ENCODE data around the gene OSBPL8. TPM values are rescaled to one million over a fixed set of nuclear protein-coding genes. Genes with fewer than 3 reads are reported as not detected.

Gene OSBPL8
- total and polyA plus RNA-seq, 9 of the 15 experiments (the other 6 are each of a cell fraction or from before 2014, with no cell fraction given), result 17.4 to 82.7 (median 42.8) TPM

DNA sequence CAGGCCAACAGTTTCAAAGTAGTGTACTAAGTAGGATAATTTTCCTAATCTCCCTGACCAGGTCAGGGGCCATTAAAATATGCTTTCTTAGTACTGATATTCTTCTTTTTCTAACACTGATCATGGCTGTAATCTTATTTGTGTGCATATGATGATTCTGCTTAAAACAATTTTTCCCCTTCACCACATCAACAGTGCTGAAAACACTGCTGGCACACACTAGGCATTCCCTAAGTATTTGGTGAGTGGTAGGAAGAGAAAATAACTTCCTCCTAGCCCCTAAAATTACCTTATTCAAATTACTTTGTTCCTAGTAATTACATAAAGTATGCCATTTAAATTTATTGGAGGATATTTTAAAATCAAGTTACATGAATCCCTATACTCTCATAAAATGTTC, 161.5 kb downstream of the OSBPL8 start (continued):
- TF ChIP-seq, protein P1, sequence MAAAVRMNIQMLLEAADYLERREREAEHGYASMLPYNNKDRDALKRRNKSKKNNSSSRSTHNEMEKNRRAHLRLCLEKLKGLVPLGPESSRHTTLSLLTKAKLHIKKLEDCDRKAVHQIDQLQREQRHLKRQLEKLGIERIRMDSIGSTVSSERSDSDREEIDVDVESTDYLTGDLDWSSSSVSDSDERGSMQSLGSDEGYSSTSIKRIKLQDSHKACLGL (CRISPR knock-in tag; IDR thresholded peaks at IDR 0.05; ENCODE audit: borderline replicate concordance, poor library complexity, severe bottlenecking), result no peak
- TF ChIP-seq LCOR (CRISPR knock-in tag; IDR thresholded peaks at IDR 0.05), result no peak

DNA sequence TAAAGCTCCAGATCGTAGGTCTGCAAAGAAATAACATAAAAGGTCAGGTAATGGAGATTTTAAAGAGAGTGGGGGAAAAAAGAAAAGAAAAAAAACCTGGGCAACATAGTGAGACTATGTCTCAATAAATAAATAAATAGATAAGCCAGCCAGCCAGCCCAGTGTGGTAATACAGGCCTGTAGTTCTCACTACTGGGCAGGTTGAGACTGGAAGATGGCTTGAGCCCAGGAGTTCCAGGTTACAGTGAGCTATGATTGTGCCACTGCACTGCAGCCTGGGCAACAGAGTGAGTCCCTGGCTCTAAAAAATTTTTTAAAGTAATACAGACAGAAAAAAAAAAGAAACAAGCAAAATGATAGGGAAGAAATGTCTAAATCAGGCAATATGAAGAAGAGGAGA, 168.1 kb downstream of the OSBPL8 start:
- FAIRE-seq, result no peak
- Histone ChIP-seq H3K36me3 (ENCODE audit: control insufficient read depth, insufficient read depth, low read length) (peaks cover 53% of the 10 kb centered on the region), H3K9ac (ENCODE audit: insufficient read depth in 1 of 2, low read depth in 2 of 2, low read length in 2 of 2) (no peak overlapping the region), H3K4me2 (ENCODE audit: insufficient read depth, low read length) (no peak overlapping the region), H3K27me3 (ENCODE audit: control insufficient read depth in 2 of 2, insufficient read depth in 2 of 2, low read length in 2 of 2) (no peaks in the 10 kb centered on the region), H3K4me1 (replicated peaks in 1 of 2; ENCODE audit: control insufficient read depth in 2 of 2, insufficient read depth in 2 of 2, low read length in 2 of 2) (no peaks in the 10 kb centered on the region), H3K9me1 (ENCODE audit: control insufficient read depth, insufficient read depth, low read length) (no peaks in the 10 kb centered on the region), H3K4me3 (no peak overlapping the region), H4K20me1 (replicated peaks; ENCODE audit: control insufficient read depth, insufficient read depth, low read length) (no peaks in the 10 kb centered on the region), H3K27ac (ENCODE audit: extremely low read depth, low read depth, low read length) (no peak overlapping the region), H3K79me2 (ENCODE audit: control insufficient read depth, insufficient read depth, low read length) (no peaks in the 10 kb centered on the region), H2AFZ (ENCODE audit: low read depth, low read length) (no peak overlapping the region), H3K9me3 (replicated peaks; ENCODE audit: control insufficient read depth, insufficient read depth, low read depth, low read length) (no peaks in the 10 kb centered on the region)
- ChIA-PET CTCF (ENCODE audit: low intra/inter-chr PET ratio) (no interaction called here), POLR2A (no interaction called here)
- in situ Hi-C loops (cut with MboI), result no loop called here
- no peak for TF ChIP-seq ZNF77 (CRISPR knock-in tag; IDR thresholded peaks at IDR 0.05)
- TF ChIP-seq ZKSCAN1 (IDR thresholded peaks at IDR 0.05; ENCODE audit: low read depth, low read length), result no peak
- no peak for TF ChIP-seq EZH2 (IDR thresholded peaks at IDR 0.05; ENCODE audit: borderline replicate concordance, low read depth, low read length)
- TF ChIP-seq, protein P2, sequence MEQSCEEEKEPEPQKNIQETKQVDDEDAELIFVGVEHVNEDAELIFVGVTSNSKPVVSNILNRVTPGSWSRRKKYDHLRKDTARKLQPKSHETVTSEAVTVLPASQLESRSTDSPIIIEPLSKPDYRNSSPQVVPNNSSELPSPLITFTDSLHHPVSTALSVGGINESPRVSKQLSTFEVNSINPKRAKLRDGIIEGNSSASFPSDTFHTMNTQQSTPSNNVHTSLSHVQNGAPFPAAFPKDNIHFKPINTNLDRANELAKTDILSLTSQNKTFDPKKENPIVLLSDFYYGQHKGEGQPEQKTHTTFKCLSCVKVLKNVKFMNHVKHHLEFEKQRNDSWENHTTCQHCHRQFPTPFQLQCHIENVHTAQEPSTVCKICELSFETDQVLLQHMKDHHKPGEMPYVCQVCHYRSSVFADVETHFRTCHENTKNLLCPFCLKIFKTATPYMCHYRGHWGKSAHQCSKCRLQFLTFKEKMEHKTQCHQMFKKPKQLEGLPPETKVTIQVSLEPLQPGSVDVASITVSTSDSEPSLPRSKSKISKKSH (CRISPR knock-in tag; IDR thresholded peaks at IDR 0.05), result no peak
- no peak for TF ChIP-seq NFYB (IDR thresholded peaks at IDR 0.05; ENCODE audit: extremely low read depth, insufficient read length)
- no peak for TF ChIP-seq RHOXF2B (CRISPR knock-in tag; conservative IDR thresholded peaks at IDR 0.05)
- TF ChIP-seq KLF6 (CRISPR knock-in tag; IDR thresholded peaks at IDR 0.05; ENCODE audit: borderline replicate concordance), result no peak
- TF ChIP-seq SREBF1 (IDR thresholded peaks at IDR 0.05; ENCODE audit: borderline replicate concordance, low read depth, low read length), result no peak
- TF ChIP-seq KDM4B (IDR thresholded peaks at IDR 0.05; ENCODE audit: borderline replicate concordance in 2 of 2, low read depth in 1 of 2), result no peak
- no peak for TF ChIP-seq NRF1 (conservative IDR thresholded peaks at IDR 0.05 in 1 of 2, IDR thresholded peaks at IDR 0.05 in 1 of 2)
- TF ChIP-seq, protein P3, sequence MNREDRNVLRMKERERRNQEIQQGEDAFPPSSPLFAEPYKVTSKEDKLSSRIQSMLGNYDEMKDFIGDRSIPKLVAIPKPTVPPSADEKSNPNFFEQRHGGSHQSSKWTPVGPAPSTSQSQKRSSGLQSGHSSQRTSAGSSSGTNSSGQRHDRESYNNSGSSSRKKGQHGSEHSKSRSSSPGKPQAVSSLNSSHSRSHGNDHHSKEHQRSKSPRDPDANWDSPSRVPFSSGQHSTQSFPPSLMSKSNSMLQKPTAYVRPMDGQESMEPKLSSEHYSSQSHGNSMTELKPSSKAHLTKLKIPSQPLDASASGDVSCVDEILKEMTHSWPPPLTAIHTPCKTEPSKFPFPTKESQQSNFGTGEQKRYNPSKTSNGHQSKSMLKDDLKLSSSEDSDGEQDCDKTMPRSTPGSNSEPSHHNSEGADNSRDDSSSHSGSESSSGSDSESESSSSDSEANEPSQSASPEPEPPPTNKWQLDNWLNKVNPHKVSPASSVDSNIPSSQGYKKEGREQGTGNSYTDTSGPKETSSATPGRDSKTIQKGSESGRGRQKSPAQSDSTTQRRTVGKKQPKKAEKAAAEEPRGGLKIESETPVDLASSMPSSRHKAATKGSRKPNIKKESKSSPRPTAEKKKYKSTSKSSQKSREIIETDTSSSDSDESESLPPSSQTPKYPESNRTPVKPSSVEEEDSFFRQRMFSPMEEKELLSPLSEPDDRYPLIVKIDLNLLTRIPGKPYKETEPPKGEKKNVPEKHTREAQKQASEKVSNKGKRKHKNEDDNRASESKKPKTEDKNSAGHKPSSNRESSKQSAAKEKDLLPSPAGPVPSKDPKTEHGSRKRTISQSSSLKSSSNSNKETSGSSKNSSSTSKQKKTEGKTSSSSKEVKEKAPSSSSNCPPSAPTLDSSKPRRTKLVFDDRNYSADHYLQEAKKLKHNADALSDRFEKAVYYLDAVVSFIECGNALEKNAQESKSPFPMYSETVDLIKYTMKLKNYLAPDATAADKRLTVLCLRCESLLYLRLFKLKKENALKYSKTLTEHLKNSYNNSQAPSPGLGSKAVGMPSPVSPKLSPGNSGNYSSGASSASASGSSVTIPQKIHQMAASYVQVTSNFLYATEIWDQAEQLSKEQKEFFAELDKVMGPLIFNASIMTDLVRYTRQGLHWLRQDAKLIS (CRISPR knock-in tag; IDR thresholded peaks at IDR 0.05), result no peak
- TF ChIP-seq ERF (CRISPR knock-in tag; IDR thresholded peaks at IDR 0.05), result no peak
- no peak for TF ChIP-seq ZNF695 (CRISPR knock-in tag; IDR thresholded peaks at IDR 0.05)
- ATAC-seq, result peak; percentile 26; the same call in 1 of the 3 replicates
- DNase-seq (ENCODE audit: extremely low read depth in 1 of 4, low spot score in 3 of 4), result no peak
- 30% methylated on average over 1 of the region's 1 CpG for WGBS (ENCODE audit: insufficient coverage, low coverage, missing lambda C conversion rate)
- BruUV-seq (replicated peaks), result no TSS peak
- intact Hi-C loops (cut with micrococcal nuclease), result no loop called here
